Measurements from ENCODE around the gene ATG5.

- TF ChIP-seq CTCF (IDR thresholded peaks at IDR 0.05) = no peak
- no peak for TF ChIP-seq SIN3A (IDR thresholded peaks at IDR 0.05; ENCODE audit: borderline replicate concordance, insufficient read depth, low read depth, low read length)
Measured at GRCh38 chr6:106363401-106364138, 38.0 kb upstream of the ATG5 start.

Data from Panc1 (cell line).